ENCODE data around the gene ZGLP1. TPM values are rescaled to one million over a fixed set of nuclear protein-coding genes. Genes with fewer than 3 reads are reported as not detected.

The ZGLP1 gene
- total and polyA plus RNA-seq, 2 of the 13 experiments (the other 11 are each of a cell fraction or from before 2014, with no cell fraction given) = 2.4 to 3.0 TPM

DNA sequence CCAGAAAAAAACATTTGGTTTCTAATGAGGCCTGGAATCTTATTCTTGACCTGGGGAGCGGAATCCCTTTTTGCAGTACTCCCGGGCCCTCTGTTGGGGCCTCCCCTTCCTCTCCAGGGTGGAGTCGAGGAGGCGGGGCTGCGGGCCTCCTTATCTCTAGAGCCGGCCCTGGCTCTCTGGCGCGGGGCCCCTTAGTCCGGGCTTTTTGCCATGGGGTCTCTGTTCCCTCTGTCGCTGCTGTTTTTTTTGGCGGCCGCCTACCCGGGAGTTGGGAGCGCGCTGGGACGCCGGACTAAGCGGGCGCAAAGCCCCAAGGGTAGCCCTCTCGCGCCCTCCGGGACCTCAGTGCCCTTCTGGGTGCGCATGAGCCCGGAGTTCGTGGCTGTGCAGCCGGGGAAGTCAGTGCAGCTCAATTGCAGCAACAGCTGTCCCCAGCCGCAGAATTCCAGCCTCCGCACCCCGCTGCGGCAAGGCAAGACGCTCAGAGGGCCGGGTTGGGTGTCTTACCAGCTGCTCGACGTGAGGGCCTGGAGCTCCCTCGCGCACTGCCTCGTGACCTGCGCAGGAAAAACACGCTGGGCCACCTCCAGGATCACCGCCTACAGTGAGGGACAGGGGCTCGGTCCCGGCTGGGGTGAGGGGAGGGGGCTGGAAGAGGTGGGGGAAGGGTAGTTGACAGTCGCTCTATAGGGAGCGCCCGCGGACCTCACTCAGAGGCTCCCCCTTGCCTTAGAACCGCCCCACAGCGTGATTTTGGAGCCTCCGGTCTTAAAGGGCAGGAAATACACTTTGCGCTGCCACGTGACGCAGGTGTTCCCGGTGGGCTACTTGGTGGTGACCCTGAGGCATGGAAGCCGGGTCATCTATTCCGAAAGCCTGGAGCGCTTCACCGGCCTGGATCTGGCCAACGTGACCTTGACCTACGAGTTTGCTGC is 22.5 kb downstream of the ZGLP1 start, which contains the start of gene ICAM4:
ICAM4 (plus strand) TSS at position 153 of the 935 bp plus-strand sequence; CDS start at position 211, 58 bp downstream.
- ChIA-PET POLR2A (interaction anchor here (0.6 to 7.3 kb wide), 10 partner anchors 11 to 102 kb away, joined by 3 to 149 read pairs (median 4); partner anchors contain the start of genes FDX2, ICAM1 and RAVER1), CTCF (ENCODE audit: low intra/inter-chr PET ratio, low total read pairs) (no interaction called here)
- intact Hi-C loops (cut with micrococcal nuclease; ENCODE audit: unreplicated experiment) (loop anchor here (2.0 kb wide), 1 partner anchor 16 kb away; the partner anchor contains the start of gene ICAM1), in situ Hi-C loops (cut with HindIII; ENCODE audit: extremely low pct_ligation_motif_present, low pct_unique_long_range_greater_than_20kb) (no loop called here)
- ATAC-seq (peak; percentile 41), DNase-seq (ENCODE audit: low spot score) (peak; percentile 63), FAIRE-seq (no peak)
- WGBS (ENCODE audit: low lambda C conversion rate) = 3% methylated on average over 9 of the region's 59 CpGs
- Histone ChIP-seq H3K27me3 (ENCODE audit: control insufficient read depth in 1 of 2, insufficient read depth in 2 of 2, low read length in 2 of 2) (peaks cover 0 to 20% of the 10 kb centered on the region in 2 experiments; a peak in 3 of 5 replicates), H3K4me3 (replicated peaks in 1 of 3; ENCODE audit: insufficient read depth in 1 of 3, low read depth in 2 of 3, low read length in 3 of 3) (peak within 1 kb of the TSS; percentile 33 to 70 (median 41); a peak in 5 of 6 replicates), H3K4me2 (ENCODE audit: low read depth, low read length) (peak within 1 kb of the TSS; percentile 97), H3K9me3 (ENCODE audit: low read length) (no peaks in the 10 kb centered on the region), H4K20me1 (ENCODE audit: insufficient read depth, low read length) (0 out of 2 replicates have a peak, but pooled peaks cover 6% of the 10 kb centered on the region), H3K9ac (ENCODE audit: insufficient read depth, low read depth, low read length) (peak within 1 kb of the TSS; percentile 18; the same call in 1 of the 2 replicates), H2AFZ (ENCODE audit: low read length) (no peak within 1 kb of the TSS), H3K27ac (ENCODE audit: extremely low read length, insufficient read depth, low read length) (peak within 1 kb of the TSS; percentile 30), H3K36me3 (replicated peaks in 1 of 2; ENCODE audit: control insufficient read depth in 1 of 2, insufficient read depth in 2 of 2, low read length in 2 of 2) (peaks cover 19 to 26% of the 10 kb centered on the region in 2 experiments), H3K79me2 (ENCODE audit: insufficient read depth, low read length) (no peaks in the 10 kb centered on the region), H3K4me1 (ENCODE audit: insufficient read depth, low read length) (peaks cover 68% of the 10 kb centered on the region)
- no TSS peak for BruUV-seq (replicated peaks)
- TF ChIP-seq, protein P1, sequence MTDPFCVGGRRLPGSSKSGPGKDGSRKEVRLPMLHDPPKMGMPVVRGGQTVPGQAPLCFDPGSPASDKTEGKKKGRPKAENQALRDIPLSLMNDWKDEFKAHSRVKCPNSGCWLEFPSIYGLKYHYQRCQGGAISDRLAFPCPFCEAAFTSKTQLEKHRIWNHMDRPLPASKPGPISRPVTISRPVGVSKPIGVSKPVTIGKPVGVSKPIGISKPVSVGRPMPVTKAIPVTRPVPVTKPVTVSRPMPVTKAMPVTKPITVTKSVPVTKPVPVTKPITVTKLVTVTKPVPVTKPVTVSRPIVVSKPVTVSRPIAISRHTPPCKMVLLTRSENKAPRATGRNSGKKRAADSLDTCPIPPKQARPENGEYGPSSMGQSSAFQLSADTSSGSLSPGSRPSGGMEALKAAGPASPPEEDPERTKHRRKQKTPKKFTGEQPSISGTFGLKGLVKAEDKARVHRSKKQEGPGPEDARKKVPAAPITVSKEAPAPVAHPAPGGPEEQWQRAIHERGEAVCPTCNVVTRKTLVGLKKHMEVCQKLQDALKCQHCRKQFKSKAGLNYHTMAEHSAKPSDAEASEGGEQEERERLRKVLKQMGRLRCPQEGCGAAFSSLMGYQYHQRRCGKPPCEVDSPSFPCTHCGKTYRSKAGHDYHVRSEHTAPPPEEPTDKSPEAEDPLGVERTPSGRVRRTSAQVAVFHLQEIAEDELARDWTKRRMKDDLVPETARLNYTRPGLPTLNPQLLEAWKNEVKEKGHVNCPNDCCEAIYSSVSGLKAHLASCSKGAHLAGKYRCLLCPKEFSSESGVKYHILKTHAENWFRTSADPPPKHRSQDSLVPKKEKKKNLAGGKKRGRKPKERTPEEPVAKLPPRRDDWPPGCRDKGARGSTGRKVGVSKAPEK (CRISPR knock-in tag; IDR thresholded peaks at IDR 0.05; ENCODE audit: borderline replicate concordance) = no peak
- TF ChIP-seq ZNF749 (CRISPR knock-in tag; IDR thresholded peaks at IDR 0.05; ENCODE audit: borderline replicate concordance) (0 out of 2 replicates have a peak, but pooled peaks have one; percentile 53), DBP (CRISPR knock-in tag; IDR thresholded peaks at IDR 0.05; ENCODE audit: not compliant biosample characterization) (no peak), MAZ (IDR thresholded peaks at IDR 0.05; ENCODE audit: borderline replicate concordance, low read depth, low read length) (peak; percentile 84; the same call in 1 of the 2 replicates), MAZ (CRISPR knock-in tag; IDR thresholded peaks at IDR 0.05; ENCODE audit: low read depth) (no peak), ZNF777 (CRISPR knock-in tag; IDR thresholded peaks at IDR 0.05) (peak; percentile 94), ZNF468 (CRISPR knock-in tag; IDR thresholded peaks at IDR 0.05) (peak; percentile 89; the same call in 1 of the 2 replicates), ZNF790 (CRISPR knock-in tag; IDR thresholded peaks at IDR 0.05; ENCODE audit: borderline replicate concordance) (no peak), ZMYM4 (CRISPR knock-in tag; IDR thresholded peaks at IDR 0.05) (0 out of 2 replicates have a peak, but pooled peaks have one; percentile 14), ZNF850 (CRISPR knock-in tag; conservative IDR thresholded peaks at IDR 0.05) (0 out of 2 replicates have a peak, but pooled peaks have one; percentile 41), LCORL (IDR thresholded peaks at IDR 0.05) (no peak), LCORL (CRISPR knock-in tag; IDR thresholded peaks at IDR 0.05) (0 out of 2 replicates have a peak, but pooled peaks have one; percentile 7)
- TF ChIP-seq, protein P2, sequence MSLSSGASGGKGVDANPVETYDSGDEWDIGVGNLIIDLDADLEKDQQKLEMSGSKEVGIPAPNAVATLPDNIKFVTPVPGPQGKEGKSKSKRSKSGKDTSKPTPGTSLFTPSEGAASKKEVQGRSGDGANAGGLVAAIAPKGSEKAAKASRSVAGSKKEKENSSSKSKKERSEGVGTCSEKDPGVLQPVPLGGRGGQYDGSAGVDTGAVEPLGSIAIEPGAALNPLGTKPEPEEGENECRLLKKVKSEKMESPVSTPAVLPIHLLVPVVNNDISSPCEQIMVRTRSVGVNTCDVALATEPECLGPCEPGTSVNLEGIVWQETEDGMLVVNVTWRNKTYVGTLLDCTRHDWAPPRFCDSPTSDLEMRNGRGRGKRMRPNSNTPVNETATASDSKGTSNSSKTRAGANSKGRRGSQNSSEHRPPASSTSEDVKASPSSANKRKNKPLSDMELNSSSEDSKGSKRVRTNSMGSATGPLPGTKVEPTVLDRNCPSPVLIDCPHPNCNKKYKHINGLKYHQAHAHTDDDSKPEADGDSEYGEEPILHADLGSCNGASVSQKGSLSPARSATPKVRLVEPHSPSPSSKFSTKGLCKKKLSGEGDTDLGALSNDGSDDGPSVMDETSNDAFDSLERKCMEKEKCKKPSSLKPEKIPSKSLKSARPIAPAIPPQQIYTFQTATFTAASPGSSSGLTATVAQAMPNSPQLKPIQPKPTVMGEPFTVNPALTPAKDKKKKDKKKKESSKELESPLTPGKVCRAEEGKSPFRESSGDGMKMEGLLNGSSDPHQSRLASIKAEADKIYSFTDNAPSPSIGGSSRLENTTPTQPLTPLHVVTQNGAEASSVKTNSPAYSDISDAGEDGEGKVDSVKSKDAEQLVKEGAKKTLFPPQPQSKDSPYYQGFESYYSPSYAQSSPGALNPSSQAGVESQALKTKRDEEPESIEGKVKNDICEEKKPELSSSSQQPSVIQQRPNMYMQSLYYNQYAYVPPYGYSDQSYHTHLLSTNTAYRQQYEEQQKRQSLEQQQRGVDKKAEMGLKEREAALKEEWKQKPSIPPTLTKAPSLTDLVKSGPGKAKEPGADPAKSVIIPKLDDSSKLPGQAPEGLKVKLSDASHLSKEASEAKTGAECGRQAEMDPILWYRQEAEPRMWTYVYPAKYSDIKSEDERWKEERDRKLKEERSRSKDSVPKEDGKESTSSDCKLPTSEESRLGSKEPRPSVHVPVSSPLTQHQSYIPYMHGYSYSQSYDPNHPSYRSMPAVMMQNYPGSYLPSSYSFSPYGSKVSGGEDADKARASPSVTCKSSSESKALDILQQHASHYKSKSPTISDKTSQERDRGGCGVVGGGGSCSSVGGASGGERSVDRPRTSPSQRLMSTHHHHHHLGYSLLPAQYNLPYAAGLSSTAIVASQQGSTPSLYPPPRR (CRISPR knock-in tag; IDR thresholded peaks at IDR 0.05; ENCODE audit: borderline replicate concordance) = peak; percentile 5

Measured in HepG2 (cell line).